HL-60 (cell line): ENCODE measurements around the gene PPFIBP2.

ENCODE experiments used
- DNase-seq, 2 experiments: peaks; one replicate each; pipeline ENCODE4 v3.0.0-alpha.2; 2010 to 2020; ENCODE audit warnings: low read depth in 1 of 2, low spot score in 1 of 2
- H3K27ac ChIP-seq: fragments of 250-450 bp; sonication (Bioruptor Pico); replicated peaks from 2 replicates; pipeline ENCODE4 v1.5.1; 2020; ENCODE audit warnings: mild to moderate bottlenecking, moderate library complexity
- H3K27me3 ChIP-seq: fragments of 250-450 bp; sonication (Bioruptor Pico); 2 replicates; pipeline ENCODE4 v1.5.1; 2021; ENCODE audit warnings: mild to moderate bottlenecking, moderate library complexity; ENCODE audit not compliant: insufficient read depth, poor library complexity, severe bottlenecking
- H3K4me3 ChIP-seq: replicated peaks from 2 replicates; pipeline ENCODE4 v1.5.1; 2011; ENCODE audit warnings: mild to moderate bottlenecking, control low read depth, low read length; ENCODE audit not compliant: insufficient read depth
- GABPA ChIP-seq: IDR thresholded peaks from 2 replicates; pipeline ENCODE4 v1.6.1; 2012; ENCODE audit warnings: low read depth
- POLR2AphosphoS5 ChIP-seq: IDR thresholded peaks from 2 replicates; pipeline ENCODE4 v1.6.1; 2012; ENCODE audit warnings: low read depth
- REST ChIP-seq: IDR thresholded peaks from 2 replicates; pipeline ENCODE4 v1.6.1; 2012; ENCODE audit warnings: low read depth; ENCODE audit not compliant: insufficient replicate concordance
- SPI1 ChIP-seq: IDR thresholded peaks from 2 replicates; pipeline ENCODE4 v1.6.1; 2012; ENCODE audit warnings: low read depth, mild to moderate bottlenecking, borderline replicate concordance
- TF ChIP-seq, protein P1 (sequence below): IDR thresholded peaks from one replicate; pipeline ENCODE4 v1.5.1; 2011; ENCODE audit warnings: low read length, control low read depth, inconsistent platforms; ENCODE audit not compliant: insufficient read depth

Gene PPFIBP2

GRCh38 chr11:7668464-7668863 lies 154.7 kb downstream of the PPFIBP2 start:
- no peak for TF ChIP-seq POLR2AphosphoS5
- TF ChIP-seq, protein P1, sequence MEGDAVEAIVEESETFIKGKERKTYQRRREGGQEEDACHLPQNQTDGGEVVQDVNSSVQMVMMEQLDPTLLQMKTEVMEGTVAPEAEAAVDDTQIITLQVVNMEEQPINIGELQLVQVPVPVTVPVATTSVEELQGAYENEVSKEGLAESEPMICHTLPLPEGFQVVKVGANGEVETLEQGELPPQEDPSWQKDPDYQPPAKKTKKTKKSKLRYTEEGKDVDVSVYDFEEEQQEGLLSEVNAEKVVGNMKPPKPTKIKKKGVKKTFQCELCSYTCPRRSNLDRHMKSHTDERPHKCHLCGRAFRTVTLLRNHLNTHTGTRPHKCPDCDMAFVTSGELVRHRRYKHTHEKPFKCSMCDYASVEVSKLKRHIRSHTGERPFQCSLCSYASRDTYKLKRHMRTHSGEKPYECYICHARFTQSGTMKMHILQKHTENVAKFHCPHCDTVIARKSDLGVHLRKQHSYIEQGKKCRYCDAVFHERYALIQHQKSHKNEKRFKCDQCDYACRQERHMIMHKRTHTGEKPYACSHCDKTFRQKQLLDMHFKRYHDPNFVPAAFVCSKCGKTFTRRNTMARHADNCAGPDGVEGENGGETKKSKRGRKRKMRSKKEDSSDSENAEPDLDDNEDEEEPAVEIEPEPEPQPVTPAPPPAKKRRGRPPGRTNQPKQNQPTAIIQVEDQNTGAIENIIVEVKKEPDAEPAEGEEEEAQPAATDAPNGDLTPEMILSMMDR, result no peak
- TF ChIP-seq SPI1, result no peak
- no peak for TF ChIP-seq REST
- no peak for TF ChIP-seq GABPA
- H3K27me3 ChIP-seq, result peaks cover 6% of the 10 kb centered on the region
- H3K27ac ChIP-seq, result no peak overlapping the region
- no peak overlapping the region for H3K4me3 ChIP-seq
- no peak for DNase-seq

DNA sequence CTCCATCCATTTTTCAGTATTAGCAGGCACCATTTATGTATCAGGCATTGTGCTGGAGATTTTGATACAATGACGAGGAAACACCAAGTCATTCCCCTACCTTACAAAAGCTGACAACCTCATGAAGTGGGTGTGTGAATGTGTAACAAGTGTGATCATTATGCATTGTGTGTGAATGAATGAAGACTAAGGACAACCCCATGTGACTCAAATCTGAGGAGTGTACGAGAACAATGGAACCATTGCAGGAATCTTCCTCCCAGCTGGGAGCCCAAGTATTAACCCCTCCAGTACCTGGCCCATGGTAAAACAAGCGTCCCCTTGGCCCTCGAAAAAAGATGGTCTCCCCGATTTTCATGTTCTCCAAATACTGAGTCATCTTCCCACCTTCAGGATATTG lies 155.1 kb downstream of the PPFIBP2 start:
- peaks cover 7% of the 10 kb centered on the region for H3K27me3 ChIP-seq
- no peak overlapping the region for H3K4me3 ChIP-seq
- no peak overlapping the region for H3K27ac ChIP-seq
- DNase-seq, result no peak
- TF ChIP-seq REST, result no peak
- TF ChIP-seq, protein P1, result no peak
- TF ChIP-seq POLR2AphosphoS5, result no peak
- TF ChIP-seq SPI1, result no peak
- TF ChIP-seq GABPA, result no peak

DNA sequence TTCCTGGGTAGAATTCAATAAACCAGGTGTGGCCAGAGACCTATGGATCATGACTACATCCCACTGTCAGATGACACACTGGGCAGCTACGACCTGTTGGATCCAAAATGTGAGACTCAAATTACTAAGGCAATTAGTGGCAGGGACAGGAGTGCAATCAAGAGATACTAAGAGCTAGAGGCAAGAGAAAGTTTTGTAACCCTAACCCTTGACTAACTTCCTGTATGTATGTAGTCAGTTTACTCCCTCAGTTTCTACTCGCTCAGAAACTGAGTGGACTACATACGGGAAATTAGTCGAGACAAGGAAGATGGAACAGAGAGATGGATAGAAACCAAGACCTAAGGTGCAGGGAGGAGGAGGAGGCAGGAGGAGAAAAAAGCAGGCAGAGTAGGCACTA lies 156.8 kb downstream of the PPFIBP2 start:
- Histone ChIP-seq H3K4me3 (no peak overlapping the region), H3K27ac (no peak overlapping the region), H3K27me3 (peaks cover 9% of the 10 kb centered on the region)
- TF ChIP-seq, protein P1, result no peak
- TF ChIP-seq GABPA (no peak), SPI1 (no peak), POLR2AphosphoS5 (no peak), REST (no peak)
- DNase-seq, result no peak
